Ramos (cell line): ENCODE data around the gene MPPED1.

Experiments
- in situ Hi-C: fragments of 300-500 bp; cut with MboI; formaldehyde crosslinking; loops from one replicate; pipeline ENCODE4 v1.14.3; 2022; ENCODE audit warnings: low sequenced_read_pairs; ENCODE audit not compliant: unreplicated experiment

MPPED1 gene

DNA sequence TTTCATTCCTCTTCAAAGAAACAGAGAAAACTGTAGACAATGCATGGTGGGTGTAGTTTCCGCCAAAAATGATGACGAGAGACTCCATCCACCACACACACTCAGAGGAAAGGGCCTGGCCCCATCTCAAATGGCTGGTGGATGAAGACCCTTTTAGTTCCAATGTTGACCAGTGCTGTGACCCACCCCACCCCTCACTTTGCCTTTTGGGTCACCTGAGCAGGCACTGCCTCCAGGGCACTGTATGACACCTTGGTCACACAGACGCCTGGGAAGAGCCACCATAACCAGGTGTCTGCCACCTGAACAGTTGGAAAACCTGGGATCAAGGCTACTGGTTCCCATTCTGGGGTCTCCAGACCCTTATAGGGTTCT lies 121.3 kb downstream of the MPPED1 start:
- in situ Hi-C loops, result no loop called here

GRCh38 chr22:43533656-43534428 lies 122.0 kb downstream of the MPPED1 start:
- in situ Hi-C loops, result no loop called here

DNA sequence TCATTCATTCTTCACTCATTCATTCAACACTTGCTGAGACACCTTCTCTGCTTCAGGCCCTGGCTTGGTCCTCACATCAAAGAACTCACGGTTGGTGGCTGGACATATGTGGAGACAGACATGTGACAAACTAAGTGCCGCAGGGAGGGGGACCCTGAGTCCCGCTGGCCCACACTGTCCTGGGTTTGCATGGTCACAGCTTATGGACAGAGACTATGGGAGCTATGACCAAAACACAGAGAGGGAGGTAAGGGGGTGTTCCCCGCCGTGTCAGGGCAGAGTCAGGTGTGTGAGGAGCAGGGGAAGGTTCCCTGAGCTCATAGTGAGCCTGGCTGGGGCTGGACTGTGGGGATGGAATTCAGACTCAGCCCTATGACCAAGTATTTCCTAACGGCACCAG lies 123.1 kb downstream of the MPPED1 start:
- in situ Hi-C loops, result no loop called here

GRCh38 chr22:43535336-43535735 lies 123.5 kb downstream of the MPPED1 start:
- in situ Hi-C loops, result no loop called here

DNA sequence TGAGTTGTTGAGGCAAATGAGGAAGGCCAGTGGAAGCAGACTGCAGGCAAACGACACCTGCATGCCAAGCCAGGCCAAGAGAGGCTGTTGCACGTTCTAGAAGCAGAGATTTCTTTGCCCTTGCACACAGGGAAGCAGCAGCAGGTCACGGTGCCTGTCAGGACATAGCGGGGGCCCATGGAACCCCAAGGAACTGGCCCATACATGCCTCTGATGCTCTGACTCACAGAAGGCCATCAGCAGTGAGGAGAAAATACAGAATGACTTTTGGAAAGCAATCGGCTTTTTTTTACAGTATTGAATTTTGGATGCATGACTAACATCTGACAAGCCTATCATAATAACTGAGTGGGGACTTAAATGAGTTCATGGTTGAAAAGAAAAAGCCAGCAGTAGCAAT lies 123.9 kb downstream of the MPPED1 start:
- in situ Hi-C loops, result no loop called here

DNA sequence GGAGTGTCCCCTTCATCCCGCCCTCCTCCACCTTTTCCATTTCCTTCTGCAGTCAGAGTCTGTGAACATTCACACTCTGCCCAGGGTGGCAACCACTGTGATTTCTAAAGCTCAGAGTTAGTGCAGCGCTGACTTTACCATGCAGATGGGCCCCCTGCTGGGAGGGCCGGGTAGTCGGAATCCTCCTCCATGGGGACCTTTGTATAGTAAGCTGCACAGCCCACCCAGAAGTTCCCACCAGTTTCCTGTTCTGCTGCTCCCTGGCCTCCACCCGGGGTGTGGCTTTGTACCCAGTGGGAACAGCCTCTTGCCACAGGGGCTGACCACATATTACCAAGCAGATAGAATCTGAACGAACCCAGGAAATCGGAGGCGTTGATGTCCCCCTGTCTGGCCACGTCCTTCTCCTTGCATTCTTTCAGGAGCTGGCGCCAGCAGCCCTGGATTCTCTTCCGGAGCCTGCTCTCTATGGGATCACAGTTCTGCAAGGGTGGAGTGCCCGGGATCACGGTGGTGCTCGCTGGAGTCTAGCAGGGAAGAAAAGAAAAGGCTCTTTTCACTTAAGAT lies 125.3 kb downstream of the MPPED1 start:
- in situ Hi-C loops, result no loop called here

DNA sequence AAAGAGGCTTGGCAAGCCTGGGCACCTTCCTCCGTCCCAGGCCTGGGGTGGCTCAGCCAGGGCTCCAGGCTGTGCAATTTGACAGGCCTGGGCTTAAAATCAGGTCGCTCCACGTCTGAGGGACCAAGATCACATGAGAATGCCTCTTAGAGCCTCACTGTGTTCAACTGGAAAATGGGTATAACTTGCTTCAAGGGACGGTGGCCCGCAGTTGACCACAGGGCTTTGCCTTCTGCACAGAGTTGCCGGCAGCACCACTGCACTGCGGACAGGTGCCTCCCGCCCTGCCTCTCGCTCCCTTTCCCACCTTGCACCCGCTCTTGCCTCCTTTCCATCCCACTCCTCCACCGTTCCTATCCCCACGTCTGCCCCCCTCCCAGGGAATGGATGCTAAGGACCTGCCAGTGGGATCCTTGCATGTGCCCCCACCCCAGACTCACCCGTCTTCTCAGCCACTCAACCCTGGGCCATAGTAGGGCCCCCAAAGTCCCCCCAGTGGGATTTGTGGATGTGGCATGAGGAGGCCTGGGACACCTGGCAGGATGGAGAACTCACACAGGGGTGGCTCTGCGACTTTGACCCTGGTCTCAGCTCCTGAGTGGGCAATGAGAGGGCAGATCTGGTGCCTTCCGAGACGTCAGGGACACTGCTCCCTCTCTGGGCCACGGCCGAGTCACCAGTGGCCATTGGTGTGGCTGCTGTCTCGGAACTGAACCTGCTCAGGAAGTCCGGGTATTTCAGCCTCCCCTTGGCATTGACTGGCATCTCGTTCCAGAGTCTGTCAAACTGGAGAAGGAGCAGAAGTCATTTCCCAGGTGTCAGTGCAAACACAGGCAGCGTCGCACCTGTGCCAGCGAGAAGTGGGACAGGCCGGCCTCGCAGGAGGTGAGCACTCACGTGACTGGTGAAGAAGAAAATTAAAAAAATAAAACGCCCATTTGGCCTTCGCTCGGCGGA lies 128.0 kb downstream of the MPPED1 start:
- in situ Hi-C loops, result no loop called here

GRCh38 chr22:43540529-43540923 lies 128.7 kb downstream of the MPPED1 start:
- in situ Hi-C loops, result no loop called here

DNA sequence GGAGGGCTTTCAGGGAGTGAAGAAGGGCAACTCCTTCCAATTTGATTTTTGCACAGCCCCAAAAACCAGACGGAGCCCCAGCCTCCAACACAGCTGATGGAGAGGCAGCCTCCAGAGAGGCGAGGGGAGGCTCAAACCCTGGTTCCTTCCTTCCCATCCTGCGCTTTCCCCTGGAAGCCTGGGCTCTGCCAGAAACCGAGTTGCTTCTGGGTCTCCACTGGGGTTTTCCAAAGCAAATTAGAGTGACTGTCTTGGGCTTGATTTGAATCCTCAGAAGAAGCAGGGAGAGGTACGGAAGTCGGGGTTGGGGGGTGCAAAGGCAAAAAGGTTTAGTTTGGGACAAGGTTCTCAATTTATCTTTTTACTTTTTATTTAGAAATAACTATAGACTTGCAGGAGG lies 129.2 kb downstream of the MPPED1 start:
- in situ Hi-C loops, result no loop called here

- in situ Hi-C loops, result no loop called here
These were observed 129.9 kb downstream of the MPPED1 start for GRCh38 chr22:43541462-43542407.

DNA sequence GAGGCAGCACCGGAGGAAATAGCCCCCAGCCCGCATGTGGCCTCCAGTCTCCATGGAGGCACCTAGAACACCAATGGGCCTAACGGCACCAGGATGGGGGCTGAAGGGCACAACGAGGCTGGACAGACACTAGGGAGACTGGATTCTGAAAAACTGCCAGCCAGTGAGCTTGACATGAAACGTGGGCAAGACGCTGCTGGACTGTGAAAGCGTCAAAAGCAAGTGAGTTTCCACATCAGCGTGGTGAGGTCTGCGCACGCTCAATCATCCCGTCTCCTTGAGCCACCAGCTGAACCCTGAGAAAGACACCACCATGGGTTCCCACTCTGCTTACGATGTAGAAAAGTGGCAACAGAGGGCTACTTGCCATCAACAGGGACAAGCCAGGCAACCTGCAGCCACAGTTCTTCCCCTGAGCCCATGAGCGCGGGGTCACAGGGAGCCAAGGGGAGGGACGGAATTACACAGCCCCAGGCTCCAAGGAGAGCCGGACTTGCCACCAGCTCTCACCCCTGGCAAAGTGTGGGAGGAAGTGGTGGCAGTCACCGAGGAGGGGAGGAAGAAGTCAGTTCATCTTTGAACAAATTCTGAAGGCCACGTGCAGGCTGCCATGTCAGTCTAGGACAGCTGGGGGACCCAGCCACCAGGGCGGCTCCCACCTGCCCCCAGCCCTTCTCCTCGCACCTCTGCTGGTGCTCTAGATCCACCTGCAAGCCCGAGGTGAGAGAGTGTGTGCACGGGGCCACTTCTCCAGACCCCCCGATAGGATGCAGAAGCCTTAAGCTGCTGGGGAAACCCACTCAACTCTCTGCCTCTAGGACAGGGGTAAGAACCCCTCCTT lies 131.1 kb downstream of the MPPED1 start:
- in situ Hi-C loops, result no loop called here

- in situ Hi-C loops, result no loop called here
These were observed 131.9 kb downstream of the MPPED1 start for GRCh38 chr22:43543522-43544288.

- in situ Hi-C loops, result no loop called here
These were observed 132.5 kb downstream of the MPPED1 start for GRCh38 chr22:43544289-43544673.

DNA sequence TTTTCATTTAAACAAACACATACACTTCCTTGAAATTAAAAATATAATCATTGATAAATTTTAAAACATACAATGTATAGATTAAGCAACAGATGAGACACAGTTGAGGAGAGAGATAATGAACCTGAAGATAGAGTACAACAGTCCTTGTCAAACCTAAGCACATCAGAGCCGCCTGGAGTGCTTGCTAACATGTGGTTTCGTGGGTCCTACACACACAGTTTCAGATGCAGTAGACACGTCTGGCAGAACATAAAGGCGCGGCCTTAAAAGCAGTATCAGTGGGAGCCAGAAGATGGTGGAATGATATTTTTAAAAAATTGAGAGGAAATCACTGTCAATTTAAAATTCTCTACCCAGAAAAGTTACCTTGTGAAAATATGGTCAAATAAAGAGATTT lies 134.4 kb downstream of the MPPED1 start:
- in situ Hi-C loops, result no loop called here

DNA sequence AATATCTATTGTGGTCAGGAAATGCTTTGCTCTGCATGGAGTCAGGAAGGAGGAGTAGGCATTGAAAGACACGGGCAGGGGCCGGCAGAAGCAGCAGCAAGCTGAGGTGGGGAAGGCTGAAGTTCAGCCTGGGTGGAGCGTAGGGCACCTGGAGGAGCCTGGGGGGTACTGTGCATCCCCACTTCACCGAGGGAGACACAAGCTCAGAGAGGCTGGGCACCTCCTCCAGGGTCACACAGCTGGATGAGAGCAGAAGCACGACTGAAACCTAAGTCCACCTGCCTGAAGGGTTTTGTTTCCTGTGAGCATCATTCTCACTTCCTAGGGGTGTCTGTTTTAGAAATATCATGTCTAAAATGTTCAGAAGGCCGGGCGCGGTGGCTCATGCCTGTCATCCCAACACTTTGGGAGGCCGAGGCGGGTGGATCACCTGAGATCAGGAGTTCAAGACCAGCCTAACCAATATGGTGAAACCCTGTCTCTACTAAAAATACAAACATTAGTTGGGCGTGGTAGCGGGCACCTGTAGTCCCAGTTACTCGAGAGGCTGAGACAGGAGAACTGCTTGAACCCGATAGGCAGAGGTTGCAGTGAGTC lies 138.3 kb downstream of the MPPED1 start:
- in situ Hi-C loops, result no loop called here

GRCh38 chr22:43550672-43551071 lies 138.9 kb downstream of the MPPED1 start:
- in situ Hi-C loops, result no loop called here

DNA sequence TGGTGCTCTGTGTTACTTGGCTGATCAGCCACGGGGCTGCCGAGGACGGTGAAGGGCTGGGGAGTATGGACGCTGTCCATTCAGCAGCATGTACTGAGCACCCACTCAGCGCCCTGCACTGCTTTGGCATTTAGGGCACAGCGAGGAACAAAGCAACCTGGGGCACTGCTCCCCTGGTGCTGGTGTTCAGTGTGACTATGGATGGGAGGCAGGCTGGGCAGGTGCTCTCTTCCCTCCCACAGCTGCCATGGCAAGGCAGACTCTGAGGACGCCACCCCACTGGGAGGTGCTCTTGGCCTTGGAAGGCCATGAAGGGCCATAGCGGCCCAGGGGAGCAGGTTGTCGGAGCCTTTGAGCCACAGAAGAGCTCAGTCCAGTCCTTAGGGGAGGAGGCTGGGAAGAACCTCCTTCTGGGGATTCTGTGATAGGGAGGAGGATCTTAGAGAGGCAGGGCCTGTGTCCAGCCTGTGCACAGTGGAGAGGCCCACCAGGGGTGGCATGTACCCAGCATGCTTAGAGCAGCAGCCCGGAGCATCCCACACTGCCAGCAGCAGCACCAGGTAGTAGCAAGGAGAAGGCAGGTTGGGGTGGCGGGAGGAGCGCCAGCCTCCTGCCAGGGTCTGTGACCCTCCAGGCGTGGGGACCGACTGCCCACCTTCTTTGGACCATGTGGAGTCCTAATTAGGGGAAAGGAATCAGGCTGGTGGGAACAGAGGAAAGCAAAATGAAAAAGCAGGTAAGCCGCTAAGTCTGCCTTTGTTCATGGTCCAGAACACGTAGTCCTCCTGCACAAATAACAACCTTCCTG lies 141.8 kb downstream of the MPPED1 start:
- in situ Hi-C loops, result no loop called here
